Activated CD4-positive, CD25-positive, alpha-beta regulatory T cell treated with anti-CD3 and anti-CD28 coated beads, Interleukin-2, amount 50 U/mL, for 16 hours (primary cell): ENCODE data around the gene TMEM255A.
"Not testable (repeated sequence)": the region's sequence is repeated elsewhere in the genome, so short reads cannot be mapped to it uniquely, and the experiment has no call there.

Experiments
- DNase-seq: peaks from one replicate; pipeline ENCODE4 v3.0.0-alpha.2; 2020; ENCODE audit warnings: low read depth, low spot score

TMEM255A gene

GRCh38 chrX:120310861-120311726, at the start of gene TMEM255A:
TMEM255A (minus strand) TSS chrX:120311461; CDS start chrX:120311309, 152 bp downstream.
- no peak for DNase-seq

GRCh38 chrX:120358737-120359456, 47.6 kb upstream of the TMEM255A start:
- DNase-seq: no peak

GRCh38 chrX:120357186-120357585, 45.9 kb upstream of the TMEM255A start:
- no peak for DNase-seq

- no peak for DNase-seq
Observed at GRCh38 chrX:120356084-120356483, 44.8 kb upstream of the TMEM255A start.

GRCh38 chrX:120350450-120351138, 39.3 kb upstream of the TMEM255A start:
- DNase-seq: no peak

- DNase-seq: not testable (repeated sequence)
Observed at GRCh38 chrX:120344566-120344965, 33.3 kb upstream of the TMEM255A start.

- no peak for DNase-seq
Observed at GRCh38 chrX:120336899-120337298, 25.6 kb upstream of the TMEM255A start.

- DNase-seq: no peak
Observed at GRCh38 chrX:120335289-120335688, 24.0 kb upstream of the TMEM255A start.

- no peak for DNase-seq
Observed at GRCh38 chrX:120334603-120335002, 23.3 kb upstream of the TMEM255A start.

GRCh38 chrX:120334151-120334550, 22.9 kb upstream of the TMEM255A start:
- DNase-seq: no peak

GRCh38 chrX:120332394-120332793, 21.1 kb upstream of the TMEM255A start:
- no peak for DNase-seq

GRCh38 chrX:120331116-120331515, 19.9 kb upstream of the TMEM255A start:
- no peak for DNase-seq

GRCh38 chrX:120321520-120322281, 10.4 kb upstream of the TMEM255A start:
- DNase-seq: no peak

GRCh38 chrX:120318411-120318810, 7.2 kb upstream of the TMEM255A start:
- no peak for DNase-seq

GRCh38 chrX:120316587-120317283, 5.5 kb upstream of the TMEM255A start:
- no peak for DNase-seq

GRCh38 chrX:120315776-120316175, 4.5 kb upstream of the TMEM255A start:
- no peak for DNase-seq

- DNase-seq: no peak
Observed at GRCh38 chrX:120311727-120312063, 434 bp upstream of the TMEM255A start.

- DNase-seq: no peak
Observed at GRCh38 chrX:120309873-120310705, 1.2 kb downstream of the TMEM255A start.

- peak; percentile 36 for DNase-seq
Observed at GRCh38 chrX:120308959-120309872, 2.0 kb downstream of the TMEM255A start.
